GM20000 (cell line): ENCODE results near the gene SNED1.

Source experiments
- DNase-seq: peaks from one replicate; pipeline ENCODE4 v3.0.0; 2012; ENCODE audit warnings: low spot score
- TF ChIP-seq, protein P1 (sequence below): IDR thresholded peaks from 2 replicates; pipeline ENCODE4 v1.5.1; 2012; ENCODE audit warnings: mild to moderate bottlenecking, control low read depth; ENCODE audit errors: extremely low read depth, missing control alignments

The SNED1 gene

DNA sequence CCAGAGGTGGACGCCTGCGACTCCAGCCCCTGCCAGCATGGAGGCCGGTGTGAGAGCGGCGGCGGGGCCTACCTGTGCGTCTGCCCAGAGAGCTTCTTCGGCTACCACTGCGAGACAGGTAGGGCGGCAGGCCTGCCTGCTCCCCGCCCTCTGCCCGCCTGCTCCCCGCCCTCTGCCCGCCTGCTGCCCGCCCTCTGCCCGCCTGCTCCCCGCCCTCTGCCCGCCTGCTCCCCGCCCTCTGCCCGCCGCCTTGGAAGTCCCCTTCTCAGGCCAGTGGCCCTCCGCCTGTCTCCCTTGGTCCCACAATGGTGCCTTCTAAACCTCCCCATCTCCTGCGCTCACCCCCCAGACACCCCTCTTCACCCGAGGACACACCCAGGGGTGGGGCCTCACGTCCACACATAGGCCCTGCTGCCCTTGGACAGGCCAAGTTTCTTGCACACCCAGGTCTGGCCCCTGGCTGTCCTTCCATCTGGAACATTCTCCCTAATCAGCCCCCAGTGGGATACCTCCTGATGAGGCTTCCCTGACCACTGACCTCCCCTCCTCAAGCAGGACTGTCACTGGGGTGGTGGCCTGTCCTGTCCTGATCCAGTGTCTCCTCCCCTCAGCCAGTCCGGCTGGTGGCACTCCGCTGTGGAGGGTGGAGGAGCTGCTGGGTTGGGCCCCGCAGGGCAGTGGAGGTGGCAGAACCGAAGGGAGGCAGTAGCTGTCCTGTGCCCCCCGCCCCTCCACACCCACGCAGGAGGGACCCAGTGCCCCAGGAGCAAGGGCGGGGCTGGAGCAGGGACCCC, 65.8 kb downstream of the SNED1 start:
- DNase-seq = peak; percentile 60
- TF ChIP-seq, protein P1, sequence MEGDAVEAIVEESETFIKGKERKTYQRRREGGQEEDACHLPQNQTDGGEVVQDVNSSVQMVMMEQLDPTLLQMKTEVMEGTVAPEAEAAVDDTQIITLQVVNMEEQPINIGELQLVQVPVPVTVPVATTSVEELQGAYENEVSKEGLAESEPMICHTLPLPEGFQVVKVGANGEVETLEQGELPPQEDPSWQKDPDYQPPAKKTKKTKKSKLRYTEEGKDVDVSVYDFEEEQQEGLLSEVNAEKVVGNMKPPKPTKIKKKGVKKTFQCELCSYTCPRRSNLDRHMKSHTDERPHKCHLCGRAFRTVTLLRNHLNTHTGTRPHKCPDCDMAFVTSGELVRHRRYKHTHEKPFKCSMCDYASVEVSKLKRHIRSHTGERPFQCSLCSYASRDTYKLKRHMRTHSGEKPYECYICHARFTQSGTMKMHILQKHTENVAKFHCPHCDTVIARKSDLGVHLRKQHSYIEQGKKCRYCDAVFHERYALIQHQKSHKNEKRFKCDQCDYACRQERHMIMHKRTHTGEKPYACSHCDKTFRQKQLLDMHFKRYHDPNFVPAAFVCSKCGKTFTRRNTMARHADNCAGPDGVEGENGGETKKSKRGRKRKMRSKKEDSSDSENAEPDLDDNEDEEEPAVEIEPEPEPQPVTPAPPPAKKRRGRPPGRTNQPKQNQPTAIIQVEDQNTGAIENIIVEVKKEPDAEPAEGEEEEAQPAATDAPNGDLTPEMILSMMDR = no peak

DNA sequence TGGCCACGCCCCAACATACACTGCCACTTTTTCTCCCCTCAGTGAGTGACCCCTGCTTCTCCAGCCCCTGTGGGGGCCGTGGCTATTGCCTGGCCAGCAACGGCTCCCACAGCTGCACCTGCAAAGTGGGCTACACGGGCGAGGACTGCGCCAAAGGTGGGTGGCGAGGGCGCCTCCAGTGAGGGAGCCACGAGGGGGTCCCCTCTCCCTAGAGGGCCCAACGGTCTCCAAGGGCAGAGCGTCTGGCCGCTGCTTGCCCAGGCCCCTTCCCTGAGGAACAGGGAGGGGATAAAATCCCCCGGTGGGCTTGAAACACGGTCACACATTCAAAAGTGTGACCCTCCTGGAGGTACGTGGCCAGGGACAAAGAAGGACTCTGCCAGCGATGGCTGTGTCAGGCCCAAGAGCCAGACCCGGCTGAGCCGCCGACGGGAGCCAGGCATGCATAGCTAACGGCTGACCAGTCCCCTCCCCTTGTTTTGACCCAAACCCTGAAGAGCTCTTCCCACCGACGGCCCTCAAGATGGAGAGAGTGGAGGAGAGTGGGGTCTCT, 66.5 kb downstream of the SNED1 start:
- DNase-seq = peak; percentile 32
- TF ChIP-seq, protein P1 = no peak

DNA sequence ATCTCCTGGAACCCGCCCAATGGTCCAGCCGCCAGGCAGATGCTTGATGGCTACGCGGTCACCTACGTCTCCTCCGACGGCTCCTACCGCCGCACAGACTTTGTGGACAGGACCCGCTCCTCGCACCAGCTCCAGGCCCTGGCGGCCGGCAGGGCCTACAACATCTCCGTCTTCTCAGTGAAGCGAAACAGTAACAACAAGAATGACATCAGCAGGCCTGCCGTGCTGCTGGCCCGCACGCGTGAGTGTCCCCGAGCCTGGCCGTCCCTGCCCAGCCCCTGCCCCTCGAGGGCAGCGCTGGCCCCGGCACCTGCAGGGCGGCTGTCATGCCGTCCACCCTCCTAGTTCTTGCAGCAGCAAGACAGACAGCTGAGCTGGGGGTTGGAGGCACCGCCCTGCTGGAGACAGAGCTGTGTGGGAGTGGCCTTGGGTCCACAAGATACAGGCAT, 67.0 kb downstream of the SNED1 start:
- TF ChIP-seq, protein P1 = no peak
- peak; percentile 28 for DNase-seq

DNA sequence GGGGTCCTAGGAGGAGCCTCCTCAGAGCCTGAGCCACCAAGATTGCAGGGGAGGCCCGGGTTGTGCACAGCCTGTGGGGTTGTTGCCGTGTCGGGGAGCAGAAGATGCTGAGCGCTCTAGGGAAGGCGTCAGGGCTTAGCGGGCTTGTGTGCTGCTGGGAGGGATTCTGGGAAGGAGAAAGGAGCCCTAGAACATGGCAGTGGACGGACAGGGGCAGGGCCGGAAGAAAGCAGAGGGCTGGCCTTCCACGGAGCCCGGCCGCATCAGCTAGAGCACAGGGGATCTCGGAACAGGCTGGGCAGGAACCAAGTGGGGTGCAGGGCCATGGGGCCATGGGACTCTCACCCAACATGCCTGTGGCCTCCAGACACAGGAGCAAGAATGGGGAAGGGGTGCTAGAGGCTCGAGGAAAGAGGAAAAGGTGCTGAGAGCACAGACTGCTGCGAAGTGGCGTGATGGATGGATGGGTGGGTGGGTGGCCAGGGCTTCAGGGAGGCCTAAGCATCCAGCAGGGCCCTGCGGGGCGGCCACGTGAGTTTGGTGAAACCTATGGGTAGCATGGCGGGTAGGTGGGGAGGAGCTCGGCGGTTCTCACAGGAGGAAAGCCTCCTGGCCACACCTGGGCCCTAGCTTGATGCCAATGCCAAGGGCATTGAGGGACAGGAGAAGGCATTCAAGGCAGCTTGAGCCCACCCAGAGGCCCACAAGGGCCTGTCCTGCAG, 67.9 kb downstream of the SNED1 start:
- TF ChIP-seq, protein P1 = no peak

DNA sequence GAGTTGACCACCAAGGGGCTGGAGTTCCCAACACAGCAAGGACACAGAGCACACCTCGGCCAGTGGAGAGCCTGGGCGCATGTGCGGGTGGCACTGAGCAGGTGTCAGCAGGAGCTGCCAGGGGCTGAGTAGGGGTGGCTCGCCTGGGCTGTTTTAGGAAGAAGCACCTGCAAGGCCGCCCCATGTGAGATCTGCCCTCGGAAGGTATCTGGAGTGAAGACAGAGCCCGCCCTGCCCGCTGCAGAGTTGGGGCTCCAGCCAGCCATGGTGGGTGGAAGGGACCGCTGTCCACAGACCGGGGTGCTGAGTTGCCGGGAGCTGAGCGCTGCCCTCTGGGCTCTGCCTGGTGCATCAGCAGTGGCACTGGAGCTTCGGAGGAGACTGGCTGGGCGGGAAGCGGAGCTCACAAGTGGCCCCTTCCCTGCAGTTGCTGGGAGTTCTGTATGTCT, 68.5 kb downstream of the SNED1 start:
- DNase-seq = peak; percentile 35

More for the DNA sequence above, 67.9 kb downstream of the SNED1 start:
- DNase-seq = no peak

DNA sequence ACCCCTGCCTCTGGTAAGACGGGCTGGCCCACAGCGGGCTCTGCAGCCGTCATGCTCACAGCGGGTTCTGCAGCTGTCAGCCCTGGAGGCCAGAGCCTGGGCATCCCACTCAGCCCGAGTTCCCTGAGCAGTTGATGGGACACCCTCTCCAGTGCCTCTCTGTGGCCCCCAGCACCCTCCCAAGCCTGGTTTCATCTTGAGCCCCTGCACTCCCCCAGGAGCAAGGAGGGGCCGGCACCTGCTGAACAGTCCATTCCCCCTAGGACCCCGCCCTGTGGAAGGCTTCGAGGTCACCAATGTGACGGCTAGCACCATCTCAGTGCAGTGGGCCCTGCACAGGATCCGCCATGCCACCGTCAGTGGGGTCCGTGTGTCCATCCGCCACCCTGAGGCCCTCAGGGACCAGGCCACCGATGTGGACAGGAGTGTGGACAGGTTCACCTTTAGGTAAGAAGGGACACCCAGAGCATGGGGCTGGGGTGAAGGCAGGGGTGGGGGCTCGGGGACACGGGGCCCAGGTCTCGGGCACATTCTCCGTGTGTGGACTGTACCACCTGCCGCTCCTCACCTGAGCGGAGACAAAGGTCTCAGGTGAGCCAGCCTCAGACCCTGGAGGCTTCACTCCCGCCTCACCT, 69.2 kb downstream of the SNED1 start:
- TF ChIP-seq, protein P1 = no peak

More for the DNA sequence above, 68.5 kb downstream of the SNED1 start:
- TF ChIP-seq, protein P1 = no peak

More for the DNA sequence above, 69.2 kb downstream of the SNED1 start:
- DNase-seq = no peak
